Measurements from ENCODE around the gene FAM234A.

Gene FAM234A

DNA sequence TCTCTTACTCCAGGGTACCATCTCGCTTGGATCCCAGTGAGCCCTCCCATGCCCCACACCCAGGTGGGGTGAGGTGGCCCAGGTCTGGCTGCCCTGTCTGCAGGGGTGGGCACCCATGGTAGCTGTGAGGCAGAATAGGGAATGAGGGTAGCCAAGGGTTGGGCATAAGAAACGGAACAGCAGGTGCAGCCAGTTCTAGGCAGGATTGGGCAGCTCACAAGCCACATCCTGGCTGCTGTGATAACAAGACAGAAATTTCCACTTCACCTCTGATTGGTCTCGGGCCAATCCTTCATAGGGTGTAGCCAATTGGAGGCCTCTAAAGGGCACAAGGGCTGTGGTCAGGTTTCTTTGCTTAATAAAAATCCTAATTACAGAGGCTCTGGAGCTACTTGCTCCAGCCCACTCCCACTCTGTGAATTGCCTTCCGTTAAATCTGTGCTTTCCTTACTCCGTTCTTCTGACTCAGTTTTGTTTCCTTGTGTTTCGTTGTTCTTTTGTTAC is 44.3 kb downstream of the FAM234A start:
- DNase-seq (peak; percentile 26), ATAC-seq (peak; percentile 62)
- Mint-ChIP-seq H3K9me3 (no peaks in the 10 kb centered on the region), H3K4me3 (no peak overlapping the region), H3K4me1 (peaks cover 9% of the 10 kb centered on the region), H3K36me3 (ENCODE audit: low read depth) (no peaks in the 10 kb centered on the region), H3K27me3 (peaks cover 21% of the 10 kb centered on the region), H3K27ac (no peak overlapping the region)

DNA sequence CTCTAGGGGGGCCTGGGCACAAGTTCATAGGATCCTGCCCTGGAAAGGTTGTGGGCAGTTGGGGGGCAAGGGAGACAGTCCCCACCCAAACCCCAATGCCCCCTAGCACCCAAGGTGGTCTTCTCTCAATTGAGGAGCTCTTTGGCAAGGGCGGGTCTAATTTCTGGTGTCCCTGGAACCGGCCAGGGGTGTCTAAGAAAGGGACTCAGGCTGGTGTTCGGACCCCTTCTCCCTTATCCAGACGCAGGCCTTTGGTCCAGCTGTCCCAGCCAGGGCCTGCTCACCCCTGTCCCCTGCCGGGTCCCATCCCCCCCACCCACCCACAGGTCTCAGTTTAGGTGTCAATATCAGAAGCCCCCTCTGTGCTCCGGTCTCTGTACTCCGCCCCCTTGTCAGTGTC is 44.9 kb downstream of the FAM234A start:
- H3K4me3 Mint-ChIP-seq = no peak overlapping the region
- no peak overlapping the region for H3K27ac Mint-ChIP-seq
- peaks cover 9% of the 10 kb centered on the region for H3K4me1 Mint-ChIP-seq
- no peaks in the 10 kb centered on the region for H3K36me3 Mint-ChIP-seq (ENCODE audit: low read depth)
- H3K27me3 Mint-ChIP-seq = peaks cover 21% of the 10 kb centered on the region
- no peak for DNase-seq
- ATAC-seq = no peak
- H3K9me3 Mint-ChIP-seq = no peaks in the 10 kb centered on the region

DNA sequence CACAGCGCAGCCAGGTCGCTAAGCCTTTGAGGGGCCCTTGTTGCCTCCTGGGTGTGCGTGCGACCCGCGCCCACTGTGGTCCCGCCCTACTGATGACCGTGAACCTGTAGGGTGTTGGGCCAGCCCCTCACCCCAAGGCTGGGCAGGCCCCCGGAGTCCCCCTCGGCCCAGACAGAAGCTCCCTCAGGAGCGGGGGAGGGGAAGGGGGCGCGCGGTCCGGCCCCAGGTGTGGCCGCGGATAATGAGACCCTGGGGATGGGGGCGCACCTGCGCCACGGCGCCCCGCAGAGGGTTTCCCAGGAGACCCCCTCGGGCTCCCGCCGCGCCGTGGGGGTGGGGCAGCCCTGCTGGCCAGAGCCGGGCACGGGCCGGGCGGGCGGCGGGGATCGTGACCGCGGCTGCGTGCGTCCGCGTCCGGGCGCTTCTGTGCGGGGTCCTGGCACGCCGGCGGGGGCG is 45.4 kb downstream of the FAM234A start:
- peaks cover 18% of the 10 kb centered on the region for H3K27me3 Mint-ChIP-seq
- no peaks in the 10 kb centered on the region for H3K36me3 Mint-ChIP-seq (ENCODE audit: low read depth)
- no peak for ATAC-seq
- H3K27ac Mint-ChIP-seq = no peak overlapping the region
- no peak for DNase-seq
- peaks cover 9% of the 10 kb centered on the region for H3K4me1 Mint-ChIP-seq
- no peak overlapping the region for H3K4me3 Mint-ChIP-seq
- H3K9me3 Mint-ChIP-seq = no peaks in the 10 kb centered on the region

DNA sequence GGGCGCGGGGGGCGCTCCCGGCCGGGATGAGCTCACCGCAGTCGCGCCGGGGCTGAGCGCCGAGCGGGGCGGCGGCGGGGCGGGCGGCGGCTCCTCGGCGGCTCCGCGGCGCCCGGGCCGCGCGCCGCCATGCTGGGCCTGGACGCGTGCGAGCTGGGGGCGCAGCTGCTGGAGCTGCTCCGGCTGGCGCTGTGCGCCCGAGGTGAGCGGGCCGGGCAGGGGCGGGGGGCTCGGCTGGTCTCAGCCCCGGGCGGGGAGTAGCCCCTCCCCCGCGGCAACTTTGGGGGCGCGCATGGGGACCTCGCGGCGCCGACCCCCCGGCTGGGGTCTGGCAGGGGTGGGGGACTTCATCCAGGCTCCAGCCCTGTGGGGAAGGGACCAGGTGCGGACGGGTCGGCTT is 45.9 kb downstream of the FAM234A start, which contains the start of gene ARHGDIG:
Gene ARHGDIG (plus strand): TSS at position 40 of the 400 bp plus-strand sequence. CDS start 90 bp downstream, at position 130.
- no peak for DNase-seq
- peaks cover 17% of the 10 kb centered on the region for H3K27me3 Mint-ChIP-seq
- H3K27ac Mint-ChIP-seq = no peak within 1 kb of the TSS
- no peaks in the 10 kb centered on the region for H3K9me3 Mint-ChIP-seq
- H3K4me3 Mint-ChIP-seq = no peak within 1 kb of the TSS
- no peaks in the 10 kb centered on the region for H3K36me3 Mint-ChIP-seq (ENCODE audit: low read depth)
- peak; percentile 10 for ATAC-seq
- peaks cover 9% of the 10 kb centered on the region for H3K4me1 Mint-ChIP-seq

DNA sequence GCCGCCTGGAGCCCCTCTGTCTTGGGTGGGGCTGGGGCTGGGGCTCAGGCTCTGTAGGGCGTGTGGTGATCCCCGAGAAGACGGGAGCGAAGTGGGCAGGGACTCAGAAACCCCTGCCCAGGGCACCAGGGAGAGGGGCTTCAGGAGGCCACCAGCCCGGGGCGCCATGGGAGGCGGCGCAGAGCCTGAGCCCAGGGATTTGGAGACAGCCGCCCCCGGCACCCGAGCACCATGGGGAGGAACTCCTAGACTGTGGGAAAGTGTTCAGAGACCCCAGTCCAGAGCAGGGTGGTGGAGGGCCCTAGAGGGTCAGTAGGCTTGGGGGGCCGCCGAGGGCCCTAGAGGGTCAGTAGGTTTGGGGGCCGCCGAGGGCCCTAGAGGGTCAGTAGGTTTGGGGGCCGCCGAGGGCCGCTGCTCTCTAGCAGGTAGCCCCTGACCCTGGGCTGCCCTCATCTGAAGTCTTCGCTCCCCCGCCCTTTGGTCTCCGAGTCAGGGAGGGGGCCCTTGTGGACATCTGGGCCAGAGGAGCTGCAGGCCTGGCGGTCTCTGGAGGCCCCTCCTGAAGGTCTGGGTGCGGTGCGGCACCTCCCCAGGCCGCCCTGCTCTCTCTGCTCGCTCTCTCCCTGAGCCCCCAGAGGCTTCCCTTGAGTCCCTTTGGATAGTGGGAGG is 46.5 kb downstream of the FAM234A start:
- ATAC-seq = no peak
- peaks cover 9% of the 10 kb centered on the region for H3K4me1 Mint-ChIP-seq
- peaks cover 16% of the 10 kb centered on the region for H3K27me3 Mint-ChIP-seq
- H3K27ac Mint-ChIP-seq = no peak overlapping the region
- H3K36me3 Mint-ChIP-seq (ENCODE audit: low read depth) = no peaks in the 10 kb centered on the region
- no peak for DNase-seq
- H3K9me3 Mint-ChIP-seq = no peaks in the 10 kb centered on the region
- no peak overlapping the region for H3K4me3 Mint-ChIP-seq

DNA sequence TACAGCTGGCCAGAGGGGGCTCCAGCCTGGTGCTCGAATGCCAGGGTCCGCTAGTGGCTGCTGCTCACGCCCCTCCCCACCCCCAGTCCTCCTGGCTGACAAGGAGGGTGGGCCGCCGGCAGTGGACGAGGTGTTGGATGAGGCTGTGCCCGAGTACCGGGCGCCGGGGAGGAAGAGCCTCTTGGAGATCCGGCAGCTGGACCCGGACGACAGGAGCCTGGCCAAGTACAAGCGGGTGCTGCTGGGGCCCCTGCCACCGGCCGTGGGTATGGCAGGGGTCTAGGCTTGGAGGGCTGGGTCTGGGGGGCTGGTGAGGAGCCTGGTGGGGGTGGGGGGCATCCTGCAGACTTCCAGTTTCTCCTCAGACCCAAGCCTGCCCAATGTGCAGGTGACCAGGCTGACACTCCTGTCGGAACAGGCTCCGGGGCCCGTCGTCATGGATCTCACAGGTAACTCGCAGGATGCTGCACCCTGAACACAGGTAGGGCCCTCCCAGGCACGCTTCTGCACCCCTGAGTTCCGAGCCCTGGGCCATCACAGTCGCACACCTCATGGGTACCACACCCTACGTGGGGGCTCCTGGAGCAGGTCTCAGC is 47.1 kb downstream of the FAM234A start:
- Mint-ChIP-seq H3K27me3 (peaks cover 10% of the 10 kb centered on the region), H3K4me3 (no peak overlapping the region), H3K4me1 (peaks cover 6% of the 10 kb centered on the region), H3K27ac (no peak overlapping the region), H3K36me3 (ENCODE audit: low read depth) (peaks cover 3% of the 10 kb centered on the region), H3K9me3 (no peaks in the 10 kb centered on the region)
- ATAC-seq (no peak), DNase-seq (no peak)

DNA sequence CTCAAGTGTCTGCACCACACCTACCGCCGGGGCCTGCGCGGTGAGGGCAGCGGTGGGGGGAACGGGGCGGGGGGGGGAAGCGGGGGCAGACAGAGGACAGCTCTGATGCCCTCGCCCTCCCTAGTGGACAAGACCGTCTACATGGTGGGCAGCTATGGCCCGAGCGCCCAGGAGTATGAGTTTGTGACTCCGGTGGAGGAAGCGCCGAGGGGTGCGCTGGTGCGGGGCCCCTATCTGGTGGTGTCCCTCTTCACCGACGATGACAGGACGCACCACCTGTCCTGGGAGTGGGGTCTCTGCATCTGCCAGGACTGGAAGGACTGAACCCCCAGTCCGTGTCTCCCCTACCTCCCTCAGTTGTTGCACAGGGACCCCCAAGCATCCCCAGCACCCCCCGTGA is 47.9 kb downstream of the FAM234A start:
- Mint-ChIP-seq H3K36me3 (ENCODE audit: low read depth) (peaks cover 9% of the 10 kb centered on the region), H3K27me3 (peaks cover 5% of the 10 kb centered on the region), H3K9me3 (no peaks in the 10 kb centered on the region), H3K27ac (no peak overlapping the region), H3K4me1 (peaks cover 6% of the 10 kb centered on the region), H3K4me3 (no peak overlapping the region)
- no peak for ATAC-seq
- no peak for DNase-seq

DNA sequence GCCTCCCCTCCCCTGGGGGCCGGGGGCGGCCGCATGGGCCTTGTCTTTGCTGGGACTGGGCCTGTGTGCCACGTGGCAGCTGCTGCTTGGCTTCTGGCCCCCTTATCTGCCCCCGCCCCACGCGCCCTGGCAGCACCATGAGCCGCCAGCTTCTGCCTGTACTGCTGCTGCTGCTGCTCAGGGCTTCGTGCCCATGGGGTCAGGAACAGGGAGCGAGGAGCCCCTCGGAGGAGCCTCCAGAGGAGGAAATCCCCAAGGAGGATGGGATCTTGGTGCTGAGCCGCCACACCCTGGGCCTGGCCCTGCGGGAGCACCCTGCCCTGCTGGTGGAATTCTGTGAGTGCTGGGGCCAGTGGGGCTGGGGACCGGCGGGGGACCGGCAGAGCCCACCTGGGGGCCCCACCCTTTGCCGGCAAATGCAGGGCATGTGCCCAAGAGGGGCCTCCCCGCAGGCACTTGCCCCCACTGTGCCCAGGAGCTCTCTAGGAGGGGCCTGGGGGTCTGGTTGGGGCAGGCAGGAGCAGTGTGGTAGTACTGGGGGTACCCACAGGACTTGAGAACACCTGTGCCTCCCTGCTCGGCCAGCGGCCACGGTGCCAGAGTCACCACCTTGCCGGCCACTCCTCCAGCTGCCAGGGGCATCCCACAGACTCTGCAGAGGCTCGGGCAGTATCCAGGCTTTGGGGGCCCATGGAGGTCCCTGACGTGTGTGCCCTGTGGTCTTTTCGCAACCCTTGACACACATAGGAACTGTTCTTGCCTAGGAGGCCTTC is 48.6 kb downstream of the FAM234A start, which contains the start of gene PDIA2:
Gene PDIA2 (plus strand): TSS at position 132 of the 773 bp plus-strand sequence. CDS start 6 bp downstream, at position 138.
- Mint-ChIP-seq H3K9me3 (no peaks in the 10 kb centered on the region), H3K27ac (no peak within 1 kb of the TSS), H3K4me1 (peaks cover 6% of the 10 kb centered on the region), H3K36me3 (ENCODE audit: low read depth) (peaks cover 14% of the 10 kb centered on the region), H3K27me3 (peaks cover 5% of the 10 kb centered on the region), H3K4me3 (no peak within 1 kb of the TSS)
- DNase-seq (no peak), ATAC-seq (no peak)

DNA sequence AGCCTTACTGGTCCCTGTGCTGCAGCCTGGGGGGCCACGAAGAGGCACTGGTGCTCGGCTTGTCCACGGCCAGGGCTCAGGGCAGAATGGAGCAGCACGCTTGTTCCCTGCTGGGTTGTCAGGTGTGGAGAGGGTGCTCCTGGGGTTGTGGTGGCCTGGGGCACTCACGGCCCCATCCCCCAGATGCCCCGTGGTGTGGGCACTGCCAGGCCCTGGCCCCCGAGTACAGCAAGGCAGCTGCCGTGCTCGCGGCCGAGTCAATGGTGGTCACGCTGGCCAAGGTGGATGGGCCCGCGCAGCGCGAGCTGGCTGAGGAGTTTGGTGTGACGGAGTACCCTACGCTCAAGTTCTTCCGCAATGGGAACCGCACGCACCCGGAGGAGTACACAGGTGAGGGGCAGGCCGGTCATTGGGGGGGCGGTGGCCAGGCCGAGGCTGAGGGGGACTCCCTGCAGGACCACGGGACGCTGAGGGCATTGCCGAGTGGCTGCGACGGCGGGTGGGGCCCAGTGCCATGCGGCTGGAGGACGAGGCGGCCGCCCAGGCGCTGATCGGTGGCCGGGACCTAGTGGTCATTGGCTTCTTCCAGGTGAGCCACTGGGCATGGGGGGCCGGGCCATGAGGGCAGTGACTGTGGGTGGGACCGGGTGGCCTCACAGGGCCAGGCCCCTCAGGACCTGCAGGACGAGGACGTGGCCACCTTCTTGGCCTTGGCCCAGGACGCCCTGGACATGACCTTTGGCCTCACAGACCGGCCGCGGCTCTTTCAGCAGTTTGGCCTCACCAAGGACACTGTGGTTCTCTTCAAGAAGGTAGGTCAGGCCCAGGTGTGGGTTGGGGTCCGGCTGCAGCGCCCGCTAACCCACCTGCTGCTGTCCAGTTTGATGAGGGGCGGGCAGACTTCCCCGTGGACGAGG is 49.8 kb downstream of the FAM234A start:
- no peak for DNase-seq
- no peaks in the 10 kb centered on the region for H3K27me3 Mint-ChIP-seq
- ATAC-seq = no peak
- H3K27ac Mint-ChIP-seq = no peak overlapping the region
- H3K9me3 Mint-ChIP-seq = no peaks in the 10 kb centered on the region
- no peaks in the 10 kb centered on the region for H3K4me1 Mint-ChIP-seq
- H3K4me3 Mint-ChIP-seq = no peak overlapping the region
- peaks cover 14% of the 10 kb centered on the region for H3K36me3 Mint-ChIP-seq (ENCODE audit: low read depth)

DNA sequence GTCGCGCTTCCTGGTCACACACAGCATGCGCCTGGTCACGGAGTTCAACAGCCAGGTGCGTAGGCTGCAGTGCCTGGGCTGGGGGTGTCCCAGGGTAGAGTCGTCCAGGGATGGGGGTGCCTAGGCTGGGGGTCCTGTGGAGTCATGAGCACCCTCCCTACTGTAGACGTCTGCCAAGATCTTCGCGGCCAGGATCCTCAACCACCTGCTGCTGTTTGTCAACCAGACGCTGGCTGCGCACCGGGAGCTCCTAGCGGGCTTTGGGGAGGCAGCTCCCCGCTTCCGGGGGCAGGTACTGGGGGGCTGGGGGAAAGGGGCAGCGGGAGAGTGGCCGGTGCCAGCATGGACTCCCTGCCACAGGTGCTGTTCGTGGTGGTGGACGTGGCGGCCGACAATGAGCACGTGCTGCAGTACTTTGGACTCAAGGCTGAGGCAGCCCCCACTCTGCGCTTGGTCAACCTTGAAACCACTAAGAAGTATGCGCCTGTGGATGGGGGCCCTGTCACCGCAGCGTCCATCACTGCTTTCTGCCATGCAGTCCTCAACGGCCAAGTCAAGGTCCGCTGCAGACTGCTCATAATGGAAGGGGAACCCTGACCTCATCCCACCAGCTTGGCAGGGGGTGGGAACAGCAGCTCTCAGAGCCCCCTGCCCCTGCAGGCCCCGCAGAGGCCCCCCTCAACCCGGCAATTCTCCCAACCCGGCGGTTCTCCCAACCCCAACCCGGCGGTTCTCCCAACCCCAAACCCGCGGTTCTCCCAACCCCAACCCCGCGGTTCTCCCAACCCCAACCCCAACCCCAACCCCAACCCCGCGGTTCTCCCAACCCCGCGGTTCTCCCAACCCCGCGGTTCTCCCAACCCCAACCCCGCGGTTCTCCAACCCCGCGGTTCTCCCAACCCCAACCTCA is 50.8 kb downstream of the FAM234A start:
- no peaks in the 10 kb centered on the region for H3K9me3 Mint-ChIP-seq
- no peak overlapping the region for H3K4me3 Mint-ChIP-seq
- no peak overlapping the region for H3K27ac Mint-ChIP-seq
- H3K4me1 Mint-ChIP-seq = no peaks in the 10 kb centered on the region
- no peak for ATAC-seq
- H3K36me3 Mint-ChIP-seq (ENCODE audit: low read depth) = peaks cover 14% of the 10 kb centered on the region
- no peak for DNase-seq
- H3K27me3 Mint-ChIP-seq = no peaks in the 10 kb centered on the region

DNA sequence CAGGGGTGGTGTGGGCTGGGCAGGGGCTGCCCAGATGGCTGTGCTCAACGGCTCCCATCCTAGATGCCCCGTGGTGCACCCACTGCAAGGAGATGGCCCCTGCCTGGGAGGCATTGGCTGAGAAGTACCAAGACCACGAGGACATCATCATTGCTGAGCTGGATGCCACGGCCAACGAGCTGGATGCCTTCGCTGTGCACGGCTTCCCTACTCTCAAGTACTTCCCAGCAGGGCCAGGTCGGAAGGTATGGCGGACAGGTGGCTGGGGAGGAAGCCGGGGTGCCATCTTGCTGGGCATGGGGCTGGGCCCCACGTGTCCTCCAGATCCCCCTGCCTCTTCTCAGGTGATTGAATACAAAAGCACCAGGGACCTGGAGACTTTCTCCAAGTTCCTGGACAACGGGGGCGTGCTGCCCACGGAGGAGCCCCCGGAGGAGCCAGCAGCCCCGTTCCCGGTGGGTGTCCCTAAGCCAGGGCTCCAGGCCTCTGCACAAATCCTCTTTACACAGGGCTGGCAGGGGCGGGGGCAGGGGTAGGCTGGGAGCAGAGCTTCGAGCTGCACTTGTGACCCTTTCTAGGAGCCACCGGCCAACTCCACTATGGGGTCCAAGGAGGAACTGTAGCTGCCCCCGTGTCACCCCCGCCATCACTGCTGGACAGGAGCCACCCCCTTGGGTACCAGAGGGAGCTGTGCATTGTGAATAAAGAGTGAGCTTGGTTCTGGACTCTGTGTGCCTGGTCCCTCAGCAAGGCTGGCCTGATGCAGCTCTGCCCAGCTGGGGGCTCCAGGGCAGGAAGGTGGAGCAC is 52.1 kb downstream of the FAM234A start:
- H3K36me3 Mint-ChIP-seq (ENCODE audit: low read depth) = peaks cover 14% of the 10 kb centered on the region
- DNase-seq (no peak), ATAC-seq (no peak)
- H3K27ac Mint-ChIP-seq = no peak overlapping the region
- no peak overlapping the region for H3K4me3 Mint-ChIP-seq
- no peaks in the 10 kb centered on the region for H3K27me3 Mint-ChIP-seq
- no peaks in the 10 kb centered on the region for H3K9me3 Mint-ChIP-seq
- H3K4me1 Mint-ChIP-seq = no peaks in the 10 kb centered on the region

DNA sequence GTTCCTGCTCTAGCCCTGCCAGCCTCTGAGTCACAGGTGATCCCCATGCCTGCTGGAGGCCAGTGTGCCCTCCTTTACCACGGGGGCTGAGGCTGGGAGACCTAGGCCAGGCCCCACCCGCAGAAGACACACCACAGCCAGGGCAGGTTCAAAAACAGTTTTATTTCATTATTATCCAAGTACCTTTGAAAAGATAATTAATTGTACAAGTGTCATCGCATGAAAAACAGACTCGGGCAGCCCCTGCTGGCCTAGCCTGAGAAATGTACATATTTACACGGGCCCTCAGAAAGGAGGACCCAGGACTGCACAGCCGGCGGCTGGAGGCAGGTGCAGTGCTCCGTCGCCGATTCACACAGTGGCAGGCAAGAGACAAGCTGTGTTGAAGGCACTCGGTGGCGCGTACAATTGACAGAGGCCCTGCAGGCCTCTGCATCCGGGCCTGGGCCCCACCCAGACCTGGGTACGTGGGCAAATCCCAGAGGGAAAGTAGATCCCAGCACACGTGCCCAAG is 52.7 kb downstream of the FAM234A start:
- no peaks in the 10 kb centered on the region for H3K9me3 Mint-ChIP-seq
- no peak for DNase-seq
- H3K27me3 Mint-ChIP-seq = no peaks in the 10 kb centered on the region
- H3K27ac Mint-ChIP-seq = no peak overlapping the region
- H3K4me3 Mint-ChIP-seq = no peak overlapping the region
- H3K36me3 Mint-ChIP-seq (ENCODE audit: low read depth) = peaks cover 14% of the 10 kb centered on the region
- H3K4me1 Mint-ChIP-seq = no peaks in the 10 kb centered on the region
- no peak for ATAC-seq
